HepG2 (cell line): ENCODE data around the gene ACAP1. TPM values are rescaled to one million over a fixed set of nuclear protein-coding genes. Genes with fewer than 3 reads are reported as not detected.

Source experiments
- KDM5B ChIP-seq: sonication (generic); formaldehyde crosslinking; IDR thresholded peaks from 2 replicates; pipeline ENCODE4 v1.4.0; 2020; ENCODE audit warnings: missing genetic modification reagents, mild to moderate bottlenecking, borderline replicate concordance
- MTA3 ChIP-seq: sonication (generic); formaldehyde crosslinking; IDR thresholded peaks from 2 replicates; pipeline ENCODE4 v1.4.0; 2020; ENCODE audit warnings: missing genetic modification reagents
- NCOA2 ChIP-seq: sonication (generic); formaldehyde crosslinking; IDR thresholded peaks from 2 replicates; pipeline ENCODE4 v1.8.0; 2022; ENCODE audit warnings: inconsistent platforms
- NFATC3 ChIP-seq: sonication (generic); formaldehyde crosslinking; IDR thresholded peaks from 2 replicates; pipeline ENCODE4 v1.5.1; 2020; ENCODE audit warnings: mild to moderate bottlenecking, missing genetic modification reagents
- POLR2AphosphoS5 ChIP-seq: IDR thresholded peaks from 2 replicates; pipeline ENCODE4 v1.6.1; 2012; ENCODE audit warnings: low read depth, low read length
- RXRB ChIP-seq: IDR thresholded peaks from 2 replicates; pipeline ENCODE4 v1.6.1; 2016; ENCODE audit warnings: borderline replicate concordance, missing genetic modification reagents, missing compliant biosample characterization
- SP1 ChIP-seq, 2 experiments: fragments of 450-650 bp in 1 of 2; sonication (generic) in 1 of 2; formaldehyde crosslinking in 1 of 2; IDR thresholded peaks; 2 replicates each; pipeline versions ENCODE4 v1.4.0 to v1.6.1; 2016 to 2020; ENCODE audit warnings: missing genetic modification reagents in 1 of 2
- ZNF331 ChIP-seq: sonication (generic); formaldehyde crosslinking; IDR thresholded peaks from 2 replicates; pipeline ENCODE4 v1.4.0; 2020; ENCODE audit warnings: missing genetic modification reagents
- ZNF652 ChIP-seq: IDR thresholded peaks from 2 replicates; pipeline ENCODE4 v1.6.1; 2016; ENCODE audit warnings: low read depth, borderline replicate concordance
- polyA plus RNA-seq, 8 experiments: library from polyadenylated mRNA; depleted of rRNA in 3 of 8; stranded (reverse) in 7 of 8; unstranded in 1 of 8; fragments of >200 nt; fragmentation: Illumina TruSeq in 4 of 8; extraction: Trizol in 4 of 8; gene quantifications; 2 replicates each; pipeline versions ENCODE4 v1.2.1 to v1.2.3, GENCODE V29; 2011 to 2016; ENCODE audit warnings: low read depth in 4 of 8, missing spikeins in 1 of 8, mixed read lengths in 1 of 8; ENCODE audit not compliant: insufficient read depth in 1 of 8
- total RNA-seq, 5 experiments: library from RNA; depleted of rRNA; stranded (reverse); fragments of >200 nt; fragmentation: Illumina TruSeq; extraction: Trizol; gene quantifications; 2 replicates each; pipeline ENCODE4 v1.2.3, GENCODE V29; 2016; ENCODE audit warnings: low read depth in 1 of 5
- TF ChIP-seq, protein P1 (sequence below): sonication (generic); formaldehyde crosslinking; IDR thresholded peaks from 2 replicates; pipeline ENCODE4 v1.4.0; 2020; ENCODE audit warnings: missing genetic modification reagents
- TF ChIP-seq, protein P2 (sequence below): sonication (generic); formaldehyde crosslinking; IDR thresholded peaks from 2 replicates; pipeline ENCODE4 v1.9.0; 2022; ENCODE audit warnings: low read depth, missing genetic modification reagents
- TF ChIP-seq, protein P3 (sequence below): sonication (generic); formaldehyde crosslinking; IDR thresholded peaks from 2 replicates; pipeline ENCODE4 v1.5.1; 2020; ENCODE audit warnings: mild to moderate bottlenecking, missing genetic modification reagents, moderate library complexity
- TF ChIP-seq, protein P4 (sequence below): sonication (generic); formaldehyde crosslinking; IDR thresholded peaks from 2 replicates; pipeline ENCODE4 v1.4.0; 2020; ENCODE audit warnings: mild to moderate bottlenecking, missing genetic modification reagents, borderline replicate concordance
- TF ChIP-seq, protein P5 (sequence below): fragments of 450-650 bp; IDR thresholded peaks from 2 replicates; pipeline ENCODE4 v1.6.1; 2017
- TF ChIP-seq, protein P6 (sequence below): IDR thresholded peaks from 2 replicates; pipeline ENCODE4 v1.6.1; 2012; ENCODE audit warnings: low read length, improper control_type of control experiment

Gene ACAP1
- total and polyA plus RNA-seq, 2 of the 13 experiments (the other 11 are each of a cell fraction or from before 2014, with no cell fraction given): 1.3 to 2.5 TPM

DNA sequence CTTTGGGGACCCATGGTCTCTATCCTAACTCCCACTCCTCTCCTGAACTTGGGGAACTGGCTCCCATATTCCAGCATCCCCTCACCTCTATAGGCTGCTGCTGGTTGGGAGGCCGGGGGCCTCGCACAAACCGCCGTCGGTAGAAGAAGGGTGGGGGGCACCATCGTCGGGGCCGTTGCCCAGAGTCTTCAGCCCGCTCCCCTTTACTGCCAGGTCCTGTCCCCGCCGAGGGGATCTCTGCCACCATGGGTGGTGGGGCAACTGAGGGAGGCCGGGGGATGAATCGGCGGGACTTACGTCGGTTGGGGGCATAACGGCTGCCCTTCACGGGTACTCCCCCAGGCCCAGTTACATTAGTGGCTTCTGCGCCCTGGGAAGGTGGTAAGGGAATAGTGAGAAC, 46.2 kb upstream of the ACAP1 start (continued):
- TF ChIP-seq, protein P1, sequence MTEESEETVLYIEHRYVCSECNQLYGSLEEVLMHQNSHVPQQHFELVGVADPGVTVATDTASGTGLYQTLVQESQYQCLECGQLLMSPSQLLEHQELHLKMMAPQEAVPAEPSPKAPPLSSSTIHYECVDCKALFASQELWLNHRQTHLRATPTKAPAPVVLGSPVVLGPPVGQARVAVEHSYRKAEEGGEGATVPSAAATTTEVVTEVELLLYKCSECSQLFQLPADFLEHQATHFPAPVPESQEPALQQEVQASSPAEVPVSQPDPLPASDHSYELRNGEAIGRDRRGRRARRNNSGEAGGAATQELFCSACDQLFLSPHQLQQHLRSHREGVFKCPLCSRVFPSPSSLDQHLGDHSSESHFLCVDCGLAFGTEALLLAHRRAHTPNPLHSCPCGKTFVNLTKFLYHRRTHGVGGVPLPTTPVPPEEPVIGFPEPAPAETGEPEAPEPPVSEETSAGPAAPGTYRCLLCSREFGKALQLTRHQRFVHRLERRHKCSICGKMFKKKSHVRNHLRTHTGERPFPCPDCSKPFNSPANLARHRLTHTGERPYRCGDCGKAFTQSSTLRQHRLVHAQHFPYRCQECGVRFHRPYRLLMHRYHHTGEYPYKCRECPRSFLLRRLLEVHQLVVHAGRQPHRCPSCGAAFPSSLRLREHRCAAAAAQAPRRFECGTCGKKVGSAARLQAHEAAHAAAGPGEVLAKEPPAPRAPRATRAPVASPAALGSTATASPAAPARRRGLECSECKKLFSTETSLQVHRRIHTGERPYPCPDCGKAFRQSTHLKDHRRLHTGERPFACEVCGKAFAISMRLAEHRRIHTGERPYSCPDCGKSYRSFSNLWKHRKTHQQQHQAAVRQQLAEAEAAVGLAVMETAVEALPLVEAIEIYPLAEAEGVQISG (CRISPR knock-in tag): no peak
- no peak for TF ChIP-seq NCOA2
- TF ChIP-seq SP1 (IDR thresholded peaks at IDR 0.05): no peak
- TF ChIP-seq SP1 (CRISPR knock-in tag; IDR thresholded peaks at IDR 0.05): no peak
- no peak for TF ChIP-seq RXRB (CRISPR knock-in tag)
- TF ChIP-seq, protein P2, sequence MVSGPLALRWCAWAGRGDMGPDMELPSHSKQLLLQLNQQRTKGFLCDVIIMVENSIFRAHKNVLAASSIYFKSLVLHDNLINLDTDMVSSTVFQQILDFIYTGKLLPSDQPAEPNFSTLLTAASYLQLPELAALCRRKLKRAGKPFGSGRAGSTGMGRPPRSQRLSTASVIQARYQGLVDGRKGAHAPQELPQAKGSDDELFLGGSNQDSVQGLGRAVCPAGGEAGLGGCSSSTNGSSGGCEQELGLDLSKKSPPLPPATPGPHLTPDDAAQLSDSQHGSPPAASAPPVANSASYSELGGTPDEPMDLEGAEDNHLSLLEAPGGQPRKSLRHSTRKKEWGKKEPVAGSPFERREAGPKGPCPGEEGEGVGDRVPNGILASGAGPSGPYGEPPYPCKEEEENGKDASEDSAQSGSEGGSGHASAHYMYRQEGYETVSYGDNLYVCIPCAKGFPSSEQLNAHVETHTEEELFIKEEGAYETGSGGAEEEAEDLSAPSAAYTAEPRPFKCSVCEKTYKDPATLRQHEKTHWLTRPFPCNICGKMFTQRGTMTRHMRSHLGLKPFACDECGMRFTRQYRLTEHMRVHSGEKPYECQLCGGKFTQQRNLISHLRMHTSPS (CRISPR knock-in tag): no peak
- TF ChIP-seq, protein P3, sequence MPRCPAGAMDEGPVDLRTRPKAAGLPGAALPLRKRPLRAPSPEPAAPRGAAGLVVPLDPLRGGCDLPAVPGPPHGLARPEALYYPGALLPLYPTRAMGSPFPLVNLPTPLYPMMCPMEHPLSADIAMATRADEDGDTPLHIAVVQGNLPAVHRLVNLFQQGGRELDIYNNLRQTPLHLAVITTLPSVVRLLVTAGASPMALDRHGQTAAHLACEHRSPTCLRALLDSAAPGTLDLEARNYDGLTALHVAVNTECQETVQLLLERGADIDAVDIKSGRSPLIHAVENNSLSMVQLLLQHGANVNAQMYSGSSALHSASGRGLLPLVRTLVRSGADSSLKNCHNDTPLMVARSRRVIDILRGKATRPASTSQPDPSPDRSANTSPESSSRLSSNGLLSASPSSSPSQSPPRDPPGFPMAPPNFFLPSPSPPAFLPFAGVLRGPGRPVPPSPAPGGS: no peak
- TF ChIP-seq, protein P4, sequence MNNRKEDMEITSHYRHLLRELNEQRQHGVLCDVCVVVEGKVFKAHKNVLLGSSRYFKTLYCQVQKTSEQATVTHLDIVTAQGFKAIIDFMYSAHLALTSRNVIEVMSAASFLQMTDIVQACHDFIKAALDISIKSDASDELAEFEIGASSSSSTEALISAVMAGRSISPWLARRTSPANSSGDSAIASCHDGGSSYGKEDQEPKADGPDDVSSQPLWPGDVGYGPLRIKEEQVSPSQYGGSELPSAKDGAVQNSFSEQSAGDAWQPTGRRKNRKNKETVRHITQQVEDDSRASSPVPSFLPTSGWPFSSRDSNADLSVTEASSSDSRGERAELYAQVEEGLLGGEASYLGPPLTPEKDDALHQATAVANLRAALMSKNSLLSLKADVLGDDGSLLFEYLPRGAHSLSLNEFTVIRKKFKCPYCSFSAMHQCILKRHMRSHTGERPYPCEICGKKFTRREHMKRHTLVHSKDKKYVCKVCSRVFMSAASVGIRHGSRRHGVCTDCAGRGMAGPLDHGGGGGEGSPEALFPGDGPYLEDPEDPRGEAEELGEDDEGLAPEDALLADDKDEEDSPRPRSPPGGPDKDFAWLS: no peak
- TF ChIP-seq POLR2AphosphoS5: no peak
- TF ChIP-seq, protein P5, sequence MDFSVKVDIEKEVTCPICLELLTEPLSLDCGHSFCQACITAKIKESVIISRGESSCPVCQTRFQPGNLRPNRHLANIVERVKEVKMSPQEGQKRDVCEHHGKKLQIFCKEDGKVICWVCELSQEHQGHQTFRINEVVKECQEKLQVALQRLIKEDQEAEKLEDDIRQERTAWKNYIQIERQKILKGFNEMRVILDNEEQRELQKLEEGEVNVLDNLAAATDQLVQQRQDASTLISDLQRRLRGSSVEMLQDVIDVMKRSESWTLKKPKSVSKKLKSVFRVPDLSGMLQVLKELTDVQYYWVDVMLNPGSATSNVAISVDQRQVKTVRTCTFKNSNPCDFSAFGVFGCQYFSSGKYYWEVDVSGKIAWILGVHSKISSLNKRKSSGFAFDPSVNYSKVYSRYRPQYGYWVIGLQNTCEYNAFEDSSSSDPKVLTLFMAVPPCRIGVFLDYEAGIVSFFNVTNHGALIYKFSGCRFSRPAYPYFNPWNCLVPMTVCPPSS: no peak
- TF ChIP-seq, protein P6, sequence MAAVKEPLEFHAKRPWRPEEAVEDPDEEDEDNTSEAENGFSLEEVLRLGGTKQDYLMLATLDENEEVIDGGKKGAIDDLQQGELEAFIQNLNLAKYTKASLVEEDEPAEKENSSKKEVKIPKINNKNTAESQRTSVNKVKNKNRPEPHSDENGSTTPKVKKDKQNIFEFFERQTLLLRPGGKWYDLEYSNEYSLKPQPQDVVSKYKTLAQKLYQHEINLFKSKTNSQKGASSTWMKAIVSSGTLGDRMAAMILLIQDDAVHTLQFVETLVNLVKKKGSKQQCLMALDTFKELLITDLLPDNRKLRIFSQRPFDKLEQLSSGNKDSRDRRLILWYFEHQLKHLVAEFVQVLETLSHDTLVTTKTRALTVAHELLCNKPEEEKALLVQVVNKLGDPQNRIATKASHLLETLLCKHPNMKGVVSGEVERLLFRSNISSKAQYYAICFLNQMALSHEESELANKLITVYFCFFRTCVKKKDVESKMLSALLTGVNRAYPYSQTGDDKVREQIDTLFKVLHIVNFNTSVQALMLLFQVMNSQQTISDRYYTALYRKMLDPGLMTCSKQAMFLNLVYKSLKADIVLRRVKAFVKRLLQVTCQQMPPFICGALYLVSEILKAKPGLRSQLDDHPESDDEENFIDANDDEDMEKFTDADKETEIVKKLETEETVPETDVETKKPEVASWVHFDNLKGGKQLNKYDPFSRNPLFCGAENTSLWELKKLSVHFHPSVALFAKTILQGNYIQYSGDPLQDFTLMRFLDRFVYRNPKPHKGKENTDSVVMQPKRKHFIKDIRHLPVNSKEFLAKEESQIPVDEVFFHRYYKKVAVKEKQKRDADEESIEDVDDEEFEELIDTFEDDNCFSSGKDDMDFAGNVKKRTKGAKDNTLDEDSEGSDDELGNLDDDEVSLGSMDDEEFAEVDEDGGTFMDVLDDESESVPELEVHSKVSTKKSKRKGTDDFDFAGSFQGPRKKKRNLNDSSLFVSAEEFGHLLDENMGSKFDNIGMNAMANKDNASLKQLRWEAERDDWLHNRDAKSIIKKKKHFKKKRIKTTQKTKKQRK: no peak
- no peak for TF ChIP-seq ZNF652 (CRISPR knock-in tag)
- no peak for TF ChIP-seq NFATC3 (CRISPR knock-in tag)
- TF ChIP-seq KDM5B (CRISPR knock-in tag): no peak
- TF ChIP-seq MTA3 (CRISPR knock-in tag): no peak
- no peak for TF ChIP-seq ZNF331
- TF ChIP-seq, all 625 proteins: peak for 0
